GM19438 (cell line): ENCODE results near the gene SYCE1.
"Not testable (repeated sequence)": the region's sequence is repeated elsewhere in the genome, so short reads cannot be mapped to it uniquely, and the experiment has no call there.

Experiments used
- ATAC-seq: cut with Tn5 transposase; IDR thresholded peaks from one replicate; pipeline ENCODE4 v1.9.1; 2021; ENCODE audit warnings: low read depth; ENCODE audit not compliant: unreplicated experiment

Gene SYCE1, protein sequence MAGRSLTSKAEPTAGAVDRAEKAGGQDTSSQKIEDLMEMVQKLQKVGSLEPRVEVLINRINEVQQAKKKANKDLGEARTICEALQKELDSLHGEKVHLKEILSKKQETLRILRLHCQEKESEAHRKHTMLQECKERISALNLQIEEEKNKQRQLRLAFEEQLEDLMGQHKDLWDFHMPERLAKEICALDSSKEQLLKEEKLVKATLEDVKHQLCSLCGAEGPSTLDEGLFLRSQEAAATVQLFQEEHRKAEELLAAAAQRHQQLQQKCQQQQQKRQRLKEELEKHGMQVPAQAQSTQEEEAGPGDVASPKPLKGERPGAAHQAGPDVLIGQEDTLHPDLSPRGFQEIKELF

DNA sequence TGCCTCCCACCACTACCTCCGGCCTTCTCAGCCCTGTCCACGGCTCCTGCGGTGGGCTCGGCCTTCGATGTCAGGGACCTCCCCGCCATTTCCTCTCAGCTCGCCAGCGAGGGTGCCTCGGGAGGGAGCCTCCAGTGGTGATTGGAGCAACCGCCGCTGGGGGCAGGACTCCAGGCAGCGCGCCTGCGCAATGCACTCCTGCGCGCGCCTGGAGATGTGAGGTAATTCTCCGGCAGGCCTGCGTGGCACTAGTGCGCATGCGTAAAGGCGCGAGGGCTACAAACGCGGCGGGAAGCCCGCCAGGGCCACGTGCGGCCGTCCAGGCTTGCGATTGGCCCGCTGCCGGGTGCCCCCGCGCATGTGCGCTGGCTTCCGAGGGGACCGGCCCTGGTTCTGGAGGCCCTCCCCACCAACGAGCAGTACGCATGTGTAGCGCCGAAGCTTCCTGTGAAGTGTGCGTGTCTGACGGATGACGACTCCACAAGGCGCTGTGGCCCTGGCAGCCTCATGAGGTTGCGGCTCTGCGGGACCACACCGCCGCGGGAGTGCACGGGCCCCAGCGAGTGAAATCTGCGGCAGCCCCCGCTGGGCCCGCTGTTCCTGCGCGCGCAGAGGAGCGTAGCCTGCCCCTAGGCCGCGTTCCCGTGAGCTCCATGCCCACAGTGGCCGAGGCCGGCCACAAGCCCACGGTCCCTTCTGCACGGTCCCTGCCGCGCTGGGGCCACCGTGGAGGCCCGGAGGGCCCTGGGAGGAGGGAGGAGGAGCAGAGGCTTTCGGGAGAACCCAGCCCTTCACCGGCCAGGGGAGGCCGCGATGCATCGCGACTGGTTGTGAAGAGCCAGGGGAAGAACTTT, at the start of gene SYCE1:
Gene SYCE1 (minus strand): TSS at position 143 of the 854 bp plus-strand sequence. CDS start 54 bp downstream, at position 89.
- no peak for ATAC-seq

DNA sequence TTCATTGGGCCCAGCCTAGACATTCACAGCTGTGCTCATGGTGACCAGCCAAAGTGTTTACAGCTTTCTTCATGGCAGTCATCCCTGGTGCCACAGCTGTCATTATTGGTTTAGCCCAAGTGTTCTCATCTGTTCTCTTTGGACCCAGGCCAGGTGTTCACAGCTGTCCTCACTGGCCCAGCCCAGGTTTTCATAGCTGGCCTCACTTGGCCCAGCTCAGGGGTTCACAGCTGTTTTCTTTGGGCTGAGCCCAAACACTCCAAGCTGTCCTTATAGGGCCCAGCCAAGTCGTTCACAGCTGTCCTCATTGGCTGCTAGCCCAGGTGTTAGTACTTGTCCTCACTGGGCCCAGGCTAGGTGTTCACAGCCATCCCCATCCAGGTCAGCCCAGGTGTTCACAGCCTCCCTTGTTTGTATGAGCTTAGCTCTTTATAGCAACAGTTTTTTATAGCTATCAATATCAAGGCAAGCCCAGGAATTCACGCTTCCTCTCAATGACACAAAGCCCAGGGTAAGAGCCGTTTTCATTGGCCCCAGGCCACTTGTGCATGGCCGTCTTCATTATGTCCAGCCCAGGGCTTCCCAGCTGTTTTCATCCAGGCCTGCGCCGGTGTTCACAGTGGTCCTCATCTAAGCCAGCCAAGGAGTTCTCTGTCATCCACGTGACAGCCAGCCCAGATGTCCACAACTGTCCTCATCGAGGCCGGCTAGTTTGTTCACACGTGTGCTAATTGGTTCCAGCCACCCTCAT, 49.6 kb upstream of the SYCE1 start:
- ATAC-seq, result no peak

DNA sequence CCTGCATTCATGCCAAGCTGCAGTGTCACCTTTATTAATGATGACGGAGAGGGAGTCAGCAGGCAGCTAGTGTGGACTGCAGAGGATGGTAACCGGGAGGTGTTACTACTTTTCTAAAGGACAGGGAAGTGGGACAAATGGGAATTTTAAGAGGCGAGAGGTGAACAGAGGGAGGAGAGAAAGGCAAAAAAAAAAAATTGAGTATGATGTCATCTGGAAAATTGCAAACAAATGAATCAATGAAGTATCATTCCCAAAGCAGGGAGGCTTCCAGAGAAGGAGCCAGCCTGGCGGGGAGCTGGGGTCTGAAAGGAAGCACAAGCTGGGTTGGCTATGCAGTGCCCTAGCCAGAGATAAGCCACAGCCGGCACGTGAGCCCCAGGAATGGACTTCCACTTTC, 48.3 kb upstream of the SYCE1 start:
- no peak for ATAC-seq

DNA sequence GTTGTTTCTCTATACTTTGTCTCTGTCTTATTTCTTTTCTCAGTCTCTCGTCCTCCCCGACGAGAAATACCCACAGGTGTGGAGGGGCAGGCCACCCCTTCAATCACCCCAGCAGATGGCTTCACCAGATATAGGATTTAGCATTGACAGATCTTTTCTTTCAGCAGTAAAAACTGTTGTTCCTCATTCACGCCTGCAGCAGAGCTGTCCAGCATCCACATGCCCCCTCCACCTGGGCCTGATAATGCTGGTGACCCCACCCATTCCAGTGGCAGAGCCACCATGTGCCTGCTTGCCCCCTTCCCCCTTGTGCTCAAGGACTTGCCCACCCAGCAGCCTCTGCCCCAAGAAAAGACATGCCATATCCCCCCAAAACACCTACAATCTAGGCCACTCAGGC, 45.7 kb upstream of the SYCE1 start:
- ATAC-seq, result no peak

DNA sequence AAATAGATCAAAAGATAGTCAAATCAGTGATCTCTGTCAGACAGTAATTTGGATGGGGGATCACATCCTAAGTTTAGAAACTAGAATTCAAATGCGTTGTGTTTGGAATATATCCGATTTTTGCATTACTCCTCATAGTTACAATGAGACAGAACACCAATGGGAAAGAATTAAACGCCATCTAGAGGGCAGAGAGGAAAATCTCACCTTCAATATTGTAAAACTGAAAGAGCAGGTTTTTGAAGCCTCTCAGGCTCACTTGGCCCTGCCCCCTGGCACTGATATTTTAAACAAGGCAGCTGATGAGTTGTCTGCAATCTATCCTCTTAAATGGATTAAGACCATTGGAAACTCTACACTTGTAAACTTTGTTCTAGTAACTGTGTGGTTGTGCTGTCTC, 43.5 kb upstream of the SYCE1 start:
- no peak for ATAC-seq

DNA sequence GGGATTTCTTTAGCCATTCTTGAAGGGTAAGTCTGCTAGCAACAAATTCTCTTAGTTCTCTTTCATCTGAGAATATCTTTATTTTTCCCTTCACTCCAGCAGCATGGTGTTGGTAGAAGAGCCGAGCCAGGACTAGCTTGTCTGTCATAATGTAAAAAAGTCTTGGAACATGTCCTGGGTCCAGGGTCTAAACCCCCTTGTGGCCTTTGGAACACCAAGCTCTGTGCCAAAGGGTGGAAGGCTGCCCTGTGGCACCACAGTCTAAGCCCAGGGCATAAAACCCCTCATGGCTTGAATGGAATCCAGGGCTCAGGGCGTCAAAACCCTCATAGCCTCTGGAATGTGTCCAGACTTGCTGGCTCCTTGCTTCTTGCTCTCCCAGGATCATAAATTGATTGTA, 38.1 kb upstream of the SYCE1 start:
- ATAC-seq, result not testable (repeated sequence)

DNA sequence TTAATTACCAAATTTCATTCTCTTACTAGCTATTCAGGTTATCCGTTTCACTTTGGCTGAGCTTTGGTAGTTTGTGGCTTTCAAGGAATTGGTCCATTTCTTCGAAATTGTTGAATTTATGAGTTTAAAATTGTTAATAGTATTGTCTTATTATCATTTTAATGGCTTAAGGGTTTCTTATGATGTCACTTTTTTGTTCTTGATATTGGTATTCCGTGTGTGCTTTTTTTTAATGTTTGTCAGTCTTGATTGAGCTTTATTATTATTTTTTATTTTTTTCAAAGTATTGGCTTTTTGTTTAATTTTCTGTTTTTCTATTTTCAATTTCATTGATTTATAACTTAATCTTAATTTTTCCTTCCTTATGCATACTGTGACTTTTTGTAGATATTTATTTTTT, 35.3 kb upstream of the SYCE1 start:
- no peak for ATAC-seq

DNA sequence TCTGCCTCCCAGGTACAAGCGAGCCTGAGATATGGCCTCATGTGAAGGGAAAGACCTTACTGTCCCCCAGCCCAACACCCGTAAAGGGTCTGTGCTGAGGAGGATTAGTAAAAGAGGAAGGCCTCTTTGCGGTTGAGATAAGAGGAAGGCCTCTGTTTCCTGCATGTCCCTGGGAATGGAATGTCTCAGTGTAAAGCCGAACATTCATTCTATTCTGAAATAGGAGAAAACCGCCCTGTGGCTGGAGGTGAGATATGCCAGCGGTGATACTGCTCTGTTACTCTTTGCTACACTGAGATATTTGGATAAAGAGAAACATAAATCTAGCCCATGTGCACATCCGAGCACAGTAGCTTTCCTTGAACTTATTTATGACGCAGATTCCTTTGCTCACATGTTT, 34.5 kb upstream of the SYCE1 start:
- not testable (repeated sequence) for ATAC-seq

DNA sequence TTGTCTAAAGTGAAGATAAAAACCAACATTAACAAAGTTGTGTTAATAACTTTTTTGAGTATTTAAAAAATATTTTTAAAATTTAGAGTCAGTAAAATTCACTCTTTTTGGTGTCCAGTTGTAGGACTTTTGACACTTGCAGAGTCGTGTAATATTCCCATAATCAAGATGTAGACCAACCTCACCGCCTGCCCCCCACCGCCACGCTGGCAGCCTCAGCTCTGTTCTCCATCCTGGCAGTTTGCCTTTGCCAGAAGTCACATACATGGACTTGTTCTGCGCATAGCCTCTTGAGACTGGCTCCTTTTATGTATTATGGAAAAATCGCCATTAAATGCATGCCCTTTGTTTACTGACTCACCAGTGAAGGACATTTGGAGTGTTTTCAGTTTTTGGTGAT, 27.3 kb upstream of the SYCE1 start:
- ATAC-seq, result no peak

DNA sequence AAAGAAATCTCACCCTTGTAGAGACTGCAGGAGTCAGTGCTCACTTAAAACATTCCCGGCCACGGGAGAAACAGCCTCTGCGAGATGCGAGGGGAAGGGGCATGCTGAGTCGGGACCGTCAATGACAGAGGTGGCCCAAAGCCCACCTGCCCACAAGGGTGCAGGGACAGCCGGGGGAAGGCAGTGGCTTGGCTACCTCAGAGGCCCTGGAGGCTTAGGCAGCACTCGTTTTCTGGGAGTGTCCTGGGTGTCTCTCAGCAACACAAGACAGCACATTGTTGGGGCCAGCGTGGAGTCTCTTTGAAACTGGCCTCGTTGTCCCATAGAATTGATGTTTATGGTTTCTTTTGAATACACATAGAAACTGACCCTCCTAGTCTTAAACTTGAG, 25.6 kb upstream of the SYCE1 start:
- no peak for ATAC-seq

DNA sequence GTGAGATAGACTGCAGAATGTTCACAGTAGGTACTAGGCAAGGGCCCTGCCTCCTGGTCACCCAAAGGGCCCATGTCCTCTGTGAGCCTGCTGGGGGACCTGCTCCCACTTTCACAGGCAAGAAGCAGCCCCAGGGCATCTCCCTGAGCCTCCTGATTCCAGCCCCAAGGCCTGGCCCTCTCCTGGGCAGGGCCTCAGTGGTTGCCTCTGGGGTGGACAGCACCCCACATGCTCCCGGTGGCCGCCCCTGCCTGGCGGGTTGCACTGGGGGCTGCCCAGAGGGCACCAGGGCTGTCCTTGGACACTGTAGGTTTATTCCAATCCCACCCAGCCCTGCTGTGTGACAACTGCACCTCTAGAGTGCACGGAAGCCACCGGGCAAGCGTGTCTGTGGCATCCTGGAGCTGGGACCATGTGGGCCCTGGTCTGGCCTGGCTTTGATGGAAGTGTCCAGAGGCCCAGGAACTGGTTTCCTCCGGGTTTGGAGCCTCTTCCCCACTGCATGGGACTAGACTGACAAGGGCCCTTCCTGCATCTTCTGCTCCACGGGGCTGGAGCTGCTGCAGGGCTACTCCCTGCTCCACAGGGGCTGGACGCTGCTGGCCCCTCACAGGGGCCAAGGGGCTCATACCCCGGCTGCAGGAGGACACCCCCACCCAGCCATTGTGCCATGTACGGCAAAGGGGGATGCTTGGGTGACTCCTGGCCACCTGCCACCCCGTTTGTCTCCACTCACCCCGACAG, 25.0 kb upstream of the SYCE1 start:
- ATAC-seq, result no peak

DNA sequence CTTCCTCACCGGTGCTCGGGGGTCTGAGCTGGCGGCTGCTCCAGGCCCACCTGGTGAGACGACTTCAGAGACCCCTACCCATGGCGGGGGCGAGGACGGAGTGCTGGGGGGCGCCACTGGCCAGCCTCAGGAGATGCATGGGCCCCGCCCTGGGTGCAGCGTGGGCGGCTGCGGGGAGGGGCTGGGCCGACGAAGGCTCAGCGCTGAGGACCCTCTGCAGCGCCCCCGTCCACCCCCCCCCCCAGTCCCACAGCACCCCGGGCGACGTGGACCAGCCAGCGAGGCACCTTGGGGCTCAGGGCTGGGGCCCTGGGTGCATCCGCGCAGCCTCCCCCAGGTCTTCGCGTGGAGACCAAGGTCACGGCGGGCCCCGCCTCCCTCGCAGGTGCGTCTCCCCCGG, 11.7 kb upstream of the SYCE1 start:
- ATAC-seq, result not testable (repeated sequence)

DNA sequence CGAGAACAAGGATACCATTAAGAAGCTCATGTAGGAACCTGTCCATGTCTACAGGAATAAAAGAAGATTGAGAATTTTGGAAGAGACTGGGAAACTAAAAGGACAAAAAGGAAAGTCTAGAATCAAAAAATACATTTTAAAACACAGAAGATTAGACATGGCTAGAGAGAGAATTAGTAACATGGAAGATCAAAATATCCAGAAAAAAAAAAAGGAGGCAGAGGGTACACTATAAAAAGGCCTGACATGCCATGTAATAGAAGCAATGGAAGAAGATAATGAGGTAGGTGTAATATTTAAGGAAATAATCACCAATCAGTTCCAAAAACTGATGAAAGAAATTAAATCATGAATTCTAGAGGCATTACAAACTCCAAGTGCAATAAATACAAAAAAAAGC, 8.1 kb upstream of the SYCE1 start:
- ATAC-seq, result not testable (repeated sequence)

DNA sequence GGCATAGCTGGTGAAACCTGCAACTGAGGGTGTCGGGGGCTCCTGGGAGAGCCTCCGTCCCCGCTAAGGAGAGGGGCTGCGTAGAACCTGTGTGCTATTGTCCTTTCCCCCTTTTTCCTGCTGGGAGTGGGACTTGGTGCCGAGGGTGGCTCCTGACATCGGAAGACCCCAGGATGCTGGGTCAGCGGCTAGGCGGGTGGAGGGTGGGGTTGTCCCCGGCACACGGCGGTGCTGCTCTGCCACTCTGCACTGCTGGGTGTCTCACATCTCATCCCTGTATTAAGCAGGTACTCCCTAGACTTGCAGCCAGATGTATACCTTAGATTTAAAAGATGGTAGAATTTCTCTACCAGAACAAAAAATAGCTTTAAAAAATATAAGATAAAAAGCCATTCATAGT, 6.7 kb upstream of the SYCE1 start:
- not testable (repeated sequence) for ATAC-seq

DNA sequence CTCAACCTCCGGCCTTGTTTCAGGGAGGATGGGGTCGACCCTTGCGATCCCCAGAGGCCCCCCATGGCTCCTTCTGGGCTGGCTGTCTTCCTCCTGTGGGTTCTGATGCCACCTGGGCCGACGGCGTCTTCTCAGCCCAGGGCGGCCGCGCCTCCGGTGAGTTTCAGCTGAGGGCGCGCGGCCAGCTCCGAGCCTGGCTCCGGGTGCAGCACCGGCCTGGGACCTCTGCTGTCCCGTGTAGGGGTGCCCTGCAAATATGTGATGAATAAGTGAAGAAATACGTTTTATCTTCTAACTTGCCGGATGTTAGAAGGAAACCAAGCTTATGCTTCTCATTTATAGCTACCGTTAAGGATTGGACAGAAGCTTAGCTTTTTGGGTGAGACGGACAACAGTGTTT, 4.4 kb upstream of the SYCE1 start:
- not testable (repeated sequence) for ATAC-seq

DNA sequence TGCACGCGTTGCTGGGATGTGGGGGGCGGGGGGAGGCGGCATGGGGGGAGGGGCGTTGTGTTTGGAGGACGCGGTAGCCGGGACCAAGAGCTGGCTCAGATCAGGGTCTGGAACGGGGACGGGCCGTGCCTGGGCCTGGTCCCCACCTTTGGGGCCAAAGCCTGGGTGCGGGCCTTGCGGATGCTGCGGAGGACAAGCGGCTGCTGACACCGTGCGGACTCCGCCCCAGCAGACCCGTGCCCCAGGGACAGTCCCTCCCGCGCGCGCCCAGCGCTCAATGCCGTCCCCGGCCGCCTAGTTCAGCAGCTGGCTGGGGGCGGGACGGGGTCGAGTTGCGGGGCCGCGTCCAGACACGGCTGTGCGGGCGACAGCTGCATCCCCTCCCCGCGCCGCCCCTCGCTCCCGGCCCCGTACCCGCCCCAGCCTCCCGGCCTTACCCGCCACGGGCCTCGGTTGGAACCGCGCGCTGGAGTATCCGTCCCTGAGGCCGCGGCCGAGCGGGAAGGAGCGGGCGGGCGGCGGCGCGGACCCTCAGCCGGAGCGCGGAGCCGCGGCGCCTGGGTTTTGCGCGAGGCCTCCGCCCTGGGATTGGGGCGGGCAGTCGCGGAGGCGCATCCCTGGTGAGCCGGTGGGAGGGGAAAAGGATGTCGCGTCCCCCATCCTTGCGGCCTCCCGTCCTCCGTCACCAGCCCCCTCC, 3.6 kb upstream of the SYCE1 start:
- ATAC-seq, result not testable (repeated sequence)

DNA sequence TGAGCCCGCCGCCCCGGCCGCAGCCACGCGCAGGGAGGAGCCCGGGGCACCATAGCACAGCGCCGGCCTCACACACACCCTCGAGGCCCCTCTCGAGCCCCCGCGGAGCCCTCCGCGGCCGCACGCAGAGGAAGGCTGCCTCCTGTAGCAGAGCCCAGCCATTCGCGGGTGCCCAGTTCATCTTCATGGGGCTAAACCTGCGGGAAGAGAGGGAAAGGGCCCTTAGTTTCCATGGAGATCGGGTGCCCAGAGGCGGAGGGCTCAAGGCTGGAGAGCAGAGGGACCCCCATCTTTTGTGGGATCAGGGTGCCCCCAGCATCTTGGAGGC, 2.9 kb upstream of the SYCE1 start:
- no peak for ATAC-seq

DNA sequence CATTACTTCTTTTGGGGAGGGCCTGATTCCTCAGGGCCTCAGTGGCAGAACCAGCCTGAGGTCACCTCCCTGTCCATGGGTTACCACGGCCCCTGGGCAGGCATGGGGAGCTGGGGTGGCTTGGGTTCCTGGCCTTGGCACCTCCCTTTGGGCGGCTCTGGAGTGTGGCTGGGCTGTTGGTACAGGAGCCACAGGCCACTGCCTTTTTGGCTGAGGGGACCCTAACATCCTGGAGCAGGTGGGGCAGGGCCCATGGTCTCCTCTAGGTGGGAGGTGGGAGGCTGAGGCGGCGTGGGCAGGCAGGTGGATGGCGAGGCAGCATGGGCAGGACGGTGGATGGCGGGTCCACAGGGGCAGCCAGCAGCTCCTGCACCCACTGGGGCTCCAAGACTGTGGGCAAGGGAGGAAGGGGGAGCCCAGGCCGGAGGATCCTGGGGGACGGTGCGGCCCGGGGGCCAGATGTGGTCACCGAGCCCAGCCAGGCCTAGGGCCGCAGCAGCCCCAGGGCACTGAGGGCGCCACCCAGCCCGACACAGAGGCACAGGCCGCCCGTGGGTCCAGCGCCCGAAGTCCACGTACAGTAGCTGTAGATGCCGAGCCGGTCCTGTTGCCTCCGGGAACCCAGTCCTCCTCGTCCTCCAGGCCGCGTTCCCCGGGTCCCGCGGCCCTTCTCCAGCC, 2.4 kb upstream of the SYCE1 start:
- no peak for ATAC-seq

DNA sequence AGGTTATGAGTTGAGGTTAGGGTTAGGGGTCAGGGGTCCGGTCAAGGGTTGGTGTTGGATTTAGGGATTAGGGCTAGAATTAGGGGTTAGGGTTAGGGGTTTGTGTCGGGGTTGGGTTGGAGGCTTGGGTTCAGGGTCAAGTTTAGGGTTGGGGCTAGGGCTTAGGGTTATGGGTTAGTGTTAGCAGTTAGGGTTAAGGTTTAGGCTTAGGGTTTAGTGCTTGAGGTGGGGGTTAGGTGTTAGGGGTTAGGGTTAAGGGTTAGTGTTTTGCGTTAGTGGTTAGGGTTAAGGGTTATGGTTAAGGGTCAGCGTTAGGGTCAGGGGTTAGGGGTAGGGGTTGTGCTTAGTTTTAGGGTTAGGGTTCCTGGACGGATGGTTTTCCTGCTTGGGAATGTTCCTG, 1.7 kb upstream of the SYCE1 start:
- ATAC-seq, result no peak
